Smooth muscle cell (in vitro differentiated cells): ENCODE results near the gene PP2D1. TPM values are rescaled to one million over a fixed set of nuclear protein-coding genes. Genes with fewer than 3 reads are reported as not detected.

ENCODE experiments used
- DNase-seq: peaks from one replicate; lab custom pipeline; 2025; ENCODE audit not compliant: unreplicated experiment; lab: John Stamatoyannopoulos, UW
- H2AFZ ChIP-seq: fragments of 200-600 bp; sonication (generic); 2 replicates; pipeline ENCODE4 v1.6.0; 2016; ENCODE audit warnings: antibody characterized with exemption, low read depth, mild to moderate bottlenecking
- H3F3A ChIP-seq: fragments of 200-600 bp; sonication (generic); 2 replicates; pipeline ENCODE4 v1.6.0; 2017; ENCODE audit warnings: antibody characterized with exemption, low read depth
- H3K27ac ChIP-seq: fragments of 200-600 bp; sonication (generic); 2 replicates; pipeline ENCODE4 v1.5.1; 2016; ENCODE audit warnings: low read depth, mild to moderate bottlenecking
- H3K27me3 ChIP-seq: fragments of 200-600 bp; sonication (generic); 2 replicates; pipeline ENCODE4 v1.6.1; 2016; ENCODE audit warnings: low read depth, mild to moderate bottlenecking
- H3K36me3 ChIP-seq: fragments of 200-600 bp; sonication (generic); 2 replicates; pipeline ENCODE4 v1.5.1; 2016; ENCODE audit warnings: low read depth
- H3K4me1 ChIP-seq: fragments of 200-600 bp; sonication (generic); 2 replicates; pipeline ENCODE4 v1.5.1; 2016; ENCODE audit warnings: low read depth
- H3K4me2 ChIP-seq: fragments of 200-600 bp; sonication (generic); 2 replicates; pipeline ENCODE4 v1.6.0; 2016; ENCODE audit warnings: mild to moderate bottlenecking
- H3K4me3 ChIP-seq: fragments of 200-600 bp; sonication (generic); 2 replicates; pipeline ENCODE4 v1.5.1; 2016; ENCODE audit warnings: mild to moderate bottlenecking
- H3K79me2 ChIP-seq: fragments of 200-600 bp; sonication (generic); 2 replicates; pipeline ENCODE4 v1.6.0; 2016; ENCODE audit warnings: low read depth, mild to moderate bottlenecking
- H3K9ac ChIP-seq: fragments of 200-600 bp; sonication (generic); 2 replicates; pipeline ENCODE4 v1.6.0; 2016; ENCODE audit warnings: low read depth
- H3K9me3 ChIP-seq: fragments of 200-600 bp; sonication (generic); replicated peaks from 2 replicates; pipeline ENCODE4 v1.5.1; 2016; ENCODE audit warnings: low read depth
- H4K20me1 ChIP-seq: fragments of 200-600 bp; sonication (generic); 2 replicates; pipeline ENCODE4 v1.6.0; 2016; ENCODE audit warnings: low read depth
- WGBS: methylation state at CpG from one replicate; pipeline ENCODE4 v1.1.7; 2016; ENCODE audit warnings: low lambda C conversion rate; 5-methylcytosine and 5-hydroxymethylcytosine counted together
- polyA plus RNA-seq: library from polyadenylated mRNA; unstranded; fragments of >200 nt; fragmentation: Nextera tagmentation; extraction: Ambion mirVana; gene quantifications from 2 replicates; pipeline ENCODE4 v1.2.1, GENCODE V29; 2016
- total RNA-seq: library from RNA; depleted of rRNA; stranded (reverse); fragments of >200 nt; gene quantifications from 2 replicates; pipeline ENCODE4 v1.2.3, GENCODE V29; 2014
- TF ChIP-seq, protein P1 (sequence below): fragments of 200-600 bp; sonication (generic); IDR thresholded peaks from 2 replicates; pipeline ENCODE4 v1.5.1; 2017; ENCODE audit warnings: borderline replicate concordance, mild to moderate bottlenecking, antibody characterized with exemption; ENCODE audit not compliant: insufficient read depth, poor library complexity, severe bottlenecking

Gene PP2D1
- total and polyA plus RNA-seq, 2 experiments from 2014 or later, result 0.40 TPM; not detected in 1

GRCh38 chr3:19946832-19947548 lies 65.1 kb downstream of the PP2D1 start, which contains the start of gene RAB5A:
RAB5A (plus strand) TSS chr3:19947097; CDS start chr3:19950899, 3,802 bp downstream.
- WGBS, result under 1% methylated on average over 42 of the region's 73 CpGs
- Histone ChIP-seq H3K79me2 (peaks cover 44% of the 10 kb centered on the region), H2AFZ (peak within 1 kb of the TSS; percentile 92), H3K27ac (peak within 1 kb of the TSS; percentile 95), H3K36me3 (peaks cover 5% of the 10 kb centered on the region), H3K27me3 (no peaks in the 10 kb centered on the region), H3K9ac (peak within 1 kb of the TSS; percentile 93), H3K4me3 (peak within 1 kb of the TSS; percentile 82), H4K20me1 (peaks cover 43% of the 10 kb centered on the region), H3K4me2 (peak within 1 kb of the TSS; percentile 92), H3K9me3 (no peaks in the 10 kb centered on the region), H3F3A (peaks cover 6% of the 10 kb centered on the region), H3K4me1 (peaks cover 15% of the 10 kb centered on the region)
- TF ChIP-seq, protein P1, sequence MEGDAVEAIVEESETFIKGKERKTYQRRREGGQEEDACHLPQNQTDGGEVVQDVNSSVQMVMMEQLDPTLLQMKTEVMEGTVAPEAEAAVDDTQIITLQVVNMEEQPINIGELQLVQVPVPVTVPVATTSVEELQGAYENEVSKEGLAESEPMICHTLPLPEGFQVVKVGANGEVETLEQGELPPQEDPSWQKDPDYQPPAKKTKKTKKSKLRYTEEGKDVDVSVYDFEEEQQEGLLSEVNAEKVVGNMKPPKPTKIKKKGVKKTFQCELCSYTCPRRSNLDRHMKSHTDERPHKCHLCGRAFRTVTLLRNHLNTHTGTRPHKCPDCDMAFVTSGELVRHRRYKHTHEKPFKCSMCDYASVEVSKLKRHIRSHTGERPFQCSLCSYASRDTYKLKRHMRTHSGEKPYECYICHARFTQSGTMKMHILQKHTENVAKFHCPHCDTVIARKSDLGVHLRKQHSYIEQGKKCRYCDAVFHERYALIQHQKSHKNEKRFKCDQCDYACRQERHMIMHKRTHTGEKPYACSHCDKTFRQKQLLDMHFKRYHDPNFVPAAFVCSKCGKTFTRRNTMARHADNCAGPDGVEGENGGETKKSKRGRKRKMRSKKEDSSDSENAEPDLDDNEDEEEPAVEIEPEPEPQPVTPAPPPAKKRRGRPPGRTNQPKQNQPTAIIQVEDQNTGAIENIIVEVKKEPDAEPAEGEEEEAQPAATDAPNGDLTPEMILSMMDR, result no peak
- DNase-seq, result peak; percentile 81

- H3K4me2 ChIP-seq, result peak overlapping the region; percentile 80
- DNase-seq, result no peak
- WGBS, result 43% methylated on average over 26 of the region's 26 CpGs
These were observed 65.9 kb downstream of the PP2D1 start for GRCh38 chr3:19945969-19946831.

GRCh38 chr3:19945534-19945933 lies 66.5 kb downstream of the PP2D1 start:
- H3K27ac ChIP-seq, result no peak overlapping the region
- peaks cover 6% of the 10 kb centered on the region for H3F3A ChIP-seq
- H3K79me2 ChIP-seq, result peaks cover 29% of the 10 kb centered on the region
- TF ChIP-seq, protein P1, result no peak
- no peak overlapping the region for H3K9ac ChIP-seq
- peak overlapping the region; percentile 80 for H3K4me2 ChIP-seq
- no peak for DNase-seq
- no peak overlapping the region for H2AFZ ChIP-seq
- H3K9me3 ChIP-seq, result no peaks in the 10 kb centered on the region
- H4K20me1 ChIP-seq, result peaks cover 28% of the 10 kb centered on the region
- H3K27me3 ChIP-seq, result no peaks in the 10 kb centered on the region
- 95% methylated on average over 9 of the region's 9 CpGs for WGBS
- peaks cover 15% of the 10 kb centered on the region for H3K4me1 ChIP-seq
- no peaks in the 10 kb centered on the region for H3K36me3 ChIP-seq
- H3K4me3 ChIP-seq, result peak overlapping the region; percentile 82

More at GRCh38 chr3:19945969-19946831, 65.9 kb downstream of the PP2D1 start:
- Histone ChIP-seq H3K27ac (peak overlapping the region; percentile 95), H3K9me3 (no peaks in the 10 kb centered on the region), H3K9ac (peak overlapping the region; percentile 93), H3K36me3 (peaks cover 5% of the 10 kb centered on the region), H3K4me1 (peaks cover 15% of the 10 kb centered on the region), H3K27me3 (no peaks in the 10 kb centered on the region), H2AFZ (peak overlapping the region; percentile 92), H4K20me1 (peaks cover 35% of the 10 kb centered on the region), H3K79me2 (peaks cover 36% of the 10 kb centered on the region), H3F3A (peaks cover 6% of the 10 kb centered on the region), H3K4me3 (peak overlapping the region; percentile 82)
- TF ChIP-seq, protein P1, result no peak
